NCI-H187 treated with DMSO at 0.1 percent for 48 hours (cell line): ENCODE measurements around the gene SWT1.
"Not testable (repeated sequence)": the region's sequence is repeated elsewhere in the genome, so short reads cannot be mapped to it uniquely, and the experiment has no call there.

ENCODE experiments used
- DNase-seq: peaks from one replicate; lab custom pipeline; 2025; lab: John Stamatoyannopoulos, UW

The SWT1 gene

GRCh38 chr1:185193756-185194155 lies 36.8 kb downstream of the SWT1 start:
- DNase-seq = no peak

- DNase-seq = not testable (repeated sequence)
Measured at GRCh38 chr1:185198712-185199111, 41.7 kb downstream of the SWT1 start.

GRCh38 chr1:185200889-185201288 lies 43.9 kb downstream of the SWT1 start:
- DNase-seq = no peak

GRCh38 chr1:185207170-185207569 lies 50.2 kb downstream of the SWT1 start:
- no peak for DNase-seq

DNA sequence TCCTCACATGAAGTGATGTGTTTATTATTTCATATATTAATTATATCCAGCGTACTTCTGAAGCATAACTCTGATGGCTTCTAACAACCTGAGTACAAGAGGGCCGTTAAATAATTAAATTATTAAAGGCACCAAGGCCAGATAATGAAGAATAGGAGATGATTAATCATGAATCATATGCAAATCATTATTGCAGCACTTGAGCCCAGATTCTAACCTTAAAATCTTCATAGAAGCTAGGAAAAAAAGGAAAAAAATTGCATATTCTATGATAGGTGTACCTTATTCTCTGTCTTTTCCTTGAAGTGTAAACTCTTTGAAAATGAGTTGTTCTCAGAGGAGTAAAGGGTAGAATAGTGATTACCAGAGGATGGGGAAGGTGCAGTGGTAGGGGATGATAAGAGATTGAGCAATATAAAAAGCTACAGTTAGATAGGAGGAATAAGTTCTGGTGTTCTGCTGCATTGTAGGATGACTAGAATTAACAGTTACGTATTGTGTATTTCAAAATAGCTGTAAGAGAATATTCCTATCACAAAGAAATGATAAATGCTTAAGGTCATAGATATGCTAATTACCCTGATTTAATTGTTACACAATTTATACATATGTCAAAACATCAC lies 51.1 kb downstream of the SWT1 start:
- DNase-seq = no peak

DNA sequence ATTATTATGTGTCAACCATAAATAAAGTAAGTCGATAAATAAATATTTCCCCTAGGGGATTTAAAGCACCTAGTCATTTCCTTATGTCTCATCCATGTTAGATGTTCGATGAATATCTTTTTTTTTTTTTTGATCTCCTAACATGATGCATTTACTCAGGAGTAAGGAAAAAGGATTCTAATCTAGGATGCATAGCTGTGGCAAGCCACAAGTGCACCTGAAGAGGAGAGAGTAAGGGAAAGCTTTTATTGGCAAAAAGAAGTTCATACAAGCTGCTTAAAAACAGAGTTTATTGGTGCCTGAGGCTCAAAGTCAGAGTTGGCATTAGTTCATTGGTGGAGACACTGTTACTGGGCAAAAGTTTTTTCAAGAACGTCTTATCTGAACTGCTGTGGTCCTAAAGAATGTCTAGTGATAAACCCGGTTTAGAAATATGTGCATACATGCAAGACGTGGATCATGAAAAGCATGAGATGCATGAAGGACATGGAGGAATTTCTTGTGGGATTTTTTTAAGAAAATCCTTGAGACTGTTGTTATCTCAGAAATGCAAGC lies 51.7 kb downstream of the SWT1 start:
- no peak for DNase-seq

GRCh38 chr1:185209357-185209756 lies 52.4 kb downstream of the SWT1 start:
- DNase-seq = not testable (repeated sequence)

- DNase-seq = no peak
Measured at GRCh38 chr1:185213091-185213490, 56.1 kb downstream of the SWT1 start.

- DNase-seq = no peak
Measured at GRCh38 chr1:185215911-185216310, 58.9 kb downstream of the SWT1 start.

DNA sequence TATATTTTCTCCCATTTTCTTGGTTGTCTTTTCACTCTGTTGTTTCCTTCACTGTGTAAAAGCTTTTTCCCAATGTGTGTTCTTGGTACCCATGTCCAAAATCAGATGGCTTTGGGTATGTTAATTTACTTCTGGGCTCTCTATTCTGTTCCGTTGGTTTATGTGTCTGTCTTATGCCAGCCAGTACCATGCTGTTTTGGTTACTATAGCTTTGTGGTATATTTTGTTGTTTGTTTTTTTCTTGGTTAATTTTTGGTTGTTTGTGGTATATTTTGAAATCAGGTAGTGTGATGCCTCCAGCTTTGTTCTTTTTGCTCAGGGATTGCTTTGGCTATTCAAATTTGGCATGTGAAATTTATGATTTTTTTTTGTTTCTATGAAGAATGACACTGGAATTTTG lies 67.2 kb downstream of the SWT1 start:
- no peak for DNase-seq

DNA sequence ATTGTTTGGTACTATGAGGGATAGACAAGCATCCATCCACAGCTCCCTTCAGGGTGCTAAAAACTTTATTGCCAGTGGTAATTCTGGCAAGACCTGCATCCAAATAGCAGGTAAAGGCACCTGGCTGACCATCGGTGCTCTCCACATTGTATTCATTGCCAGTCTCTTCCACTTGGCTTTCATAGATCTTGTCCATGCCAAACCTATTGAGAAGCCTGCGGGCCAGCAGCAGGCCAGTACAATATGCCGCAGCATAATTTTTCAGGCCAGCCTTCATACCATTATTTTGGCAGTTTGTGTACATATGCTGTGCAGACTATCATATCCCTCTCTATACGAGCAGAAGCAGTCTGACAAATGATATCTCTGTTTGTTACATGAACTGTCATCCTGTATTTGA lies 70.2 kb downstream of the SWT1 start:
- DNase-seq = no peak

DNA sequence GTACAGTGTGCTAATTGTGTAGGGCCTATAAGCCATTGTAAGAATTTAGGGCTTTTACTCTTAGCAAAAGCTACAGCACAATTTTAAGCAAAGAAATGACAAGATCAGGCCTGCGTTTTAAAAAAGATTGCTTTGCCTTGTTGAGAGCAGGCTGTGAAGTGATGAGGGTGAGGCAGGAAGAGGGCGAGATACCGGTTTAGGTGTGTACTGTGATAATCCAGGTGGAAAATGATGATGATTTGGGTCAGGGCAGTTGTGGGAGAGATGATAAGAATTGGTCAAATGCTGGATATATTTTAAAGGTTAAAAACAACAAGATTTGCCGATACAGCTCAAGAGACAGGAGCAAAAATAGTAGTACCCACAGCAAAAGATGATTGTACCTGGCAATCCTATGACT lies 72.0 kb downstream of the SWT1 start:
- no peak for DNase-seq

GRCh38 chr1:185229981-185230380 lies 73.0 kb downstream of the SWT1 start:
- no peak for DNase-seq

GRCh38 chr1:185232874-185233273 lies 75.9 kb downstream of the SWT1 start:
- no peak for DNase-seq

- DNase-seq = not testable (repeated sequence)
Measured at GRCh38 chr1:185234183-185234582, 77.2 kb downstream of the SWT1 start.

- DNase-seq = not testable (repeated sequence)
Measured at GRCh38 chr1:185237176-185237575, 80.2 kb downstream of the SWT1 start.

DNA sequence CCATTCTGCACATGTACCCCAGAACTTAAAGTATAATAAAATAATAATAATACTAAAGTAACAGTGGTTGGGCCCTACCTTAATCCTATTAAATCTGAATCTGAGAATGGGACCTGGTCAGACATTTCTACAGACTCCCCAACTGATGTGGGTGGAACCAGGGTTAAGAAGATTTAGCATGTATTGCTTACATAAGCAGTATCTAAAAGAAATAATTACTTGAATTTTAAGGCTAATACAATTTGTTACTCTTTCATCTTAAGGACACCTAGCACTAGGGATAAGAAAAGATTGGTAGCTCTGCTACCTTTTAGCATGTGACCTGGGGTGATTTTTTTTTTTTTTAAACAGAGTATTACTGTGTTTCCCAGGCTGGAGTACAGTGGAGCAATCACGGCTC lies 80.7 kb downstream of the SWT1 start:
- no peak for DNase-seq

DNA sequence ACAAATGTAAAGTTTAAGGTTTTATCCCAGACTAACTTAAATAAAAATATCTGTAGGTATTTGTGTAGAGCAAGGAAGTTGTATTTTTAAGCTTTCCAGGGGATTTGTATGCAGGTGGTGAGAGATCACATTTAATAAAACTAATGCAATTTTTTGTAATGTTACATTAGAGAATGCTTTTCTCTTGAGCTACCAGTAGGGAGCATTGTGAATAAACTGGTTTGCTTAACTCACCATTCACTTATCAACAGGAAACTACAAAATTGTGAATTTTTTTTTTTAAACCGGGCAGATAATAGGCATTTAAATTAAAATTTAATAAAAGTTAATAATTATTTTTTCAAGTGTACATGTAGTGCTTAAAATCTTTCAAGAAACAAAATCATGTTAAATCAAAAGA lies 81.5 kb downstream of the SWT1 start:
- no peak for DNase-seq

- no peak for DNase-seq
Measured at GRCh38 chr1:185239861-185240260, 82.9 kb downstream of the SWT1 start.

DNA sequence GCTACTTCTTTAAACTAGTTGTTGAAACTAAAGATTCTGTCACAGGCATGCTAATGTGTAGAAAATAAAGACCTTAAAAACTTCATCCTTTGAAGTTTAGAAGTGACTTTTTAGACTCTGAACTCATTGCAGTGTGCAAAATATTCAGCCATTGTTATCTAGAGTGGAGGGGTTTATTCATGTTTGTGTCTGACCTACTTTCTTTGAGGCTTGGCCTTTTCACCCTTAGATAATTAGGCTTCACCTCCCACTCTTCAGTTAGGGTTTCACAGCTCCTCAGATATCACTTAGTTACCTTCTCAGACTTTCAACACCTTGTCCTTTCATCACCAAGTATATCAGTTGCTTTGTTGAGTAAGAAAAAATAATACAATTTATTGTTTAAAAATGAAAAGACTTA lies 84.2 kb downstream of the SWT1 start:
- DNase-seq = no peak

DNA sequence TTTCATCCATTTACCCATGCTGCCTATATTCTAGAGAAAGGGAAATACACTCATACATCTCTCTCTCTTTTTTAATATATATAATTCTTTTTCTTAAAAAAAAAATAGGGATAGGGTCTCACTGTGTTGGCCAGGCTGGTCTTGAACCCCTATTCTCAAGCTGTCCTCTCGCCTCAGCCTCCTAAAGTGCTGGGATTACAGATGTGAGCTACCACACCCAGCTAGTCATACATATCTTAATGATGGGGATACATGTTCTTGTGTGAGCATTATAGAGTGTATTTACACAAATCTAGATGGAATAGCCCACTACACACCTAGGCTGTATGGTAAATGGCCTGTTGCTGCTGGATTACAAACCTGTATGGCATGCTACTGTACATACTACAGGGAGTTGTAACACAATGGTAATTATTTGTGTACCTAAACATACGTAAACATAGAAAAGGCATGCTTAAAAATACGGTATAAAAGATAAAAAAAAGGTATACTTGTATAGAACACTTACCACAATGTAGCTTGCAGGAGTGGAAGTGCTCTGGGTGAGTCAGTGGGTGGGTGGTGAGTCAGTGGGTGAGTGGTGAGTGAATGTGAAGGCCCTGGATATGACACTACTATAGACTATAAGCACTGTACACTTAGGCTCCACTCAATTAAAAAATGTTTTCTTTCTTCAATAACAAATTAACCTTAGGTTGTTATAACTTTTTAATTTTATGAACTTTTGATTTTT lies 87.2 kb downstream of the SWT1 start:
- no peak for DNase-seq

- no peak for DNase-seq
Measured at GRCh38 chr1:185245466-185245865, 88.5 kb downstream of the SWT1 start.

DNA sequence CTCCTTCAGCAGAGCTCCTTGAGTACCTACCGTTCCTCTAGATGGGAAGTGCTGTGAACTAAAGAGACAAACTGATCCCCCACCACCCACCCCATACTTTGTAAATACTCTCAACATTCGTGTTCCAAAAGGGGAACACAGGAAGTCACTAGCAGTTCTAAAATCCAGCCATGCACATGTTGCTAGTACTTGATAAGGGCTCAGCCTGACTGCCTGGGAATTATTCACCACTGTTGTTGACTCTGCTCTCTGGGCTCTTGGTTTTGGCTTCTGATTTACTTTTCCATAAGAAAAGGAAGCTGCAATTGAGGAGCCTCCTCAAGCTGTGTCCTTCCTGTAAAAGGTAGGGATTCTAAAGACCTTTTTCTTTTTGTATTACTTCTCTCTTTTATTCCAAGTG lies 92.6 kb downstream of the SWT1 start:
- DNase-seq = no peak

- no peak for DNase-seq
Measured at GRCh38 chr1:185250063-185250462, 93.1 kb downstream of the SWT1 start.
